GM21423 (cell line): ENCODE results near the gene CRLF1.

Experiments used
- ATAC-seq: cut with Tn5 transposase; IDR thresholded peaks from one replicate; pipeline ENCODE4 v1.9.1; 2021; ENCODE audit warnings: mild to moderate bottlenecking, moderate library complexity; ENCODE audit not compliant: unreplicated experiment

CRLF1 gene

GRCh38 chr19:18559685-18560084, 46.9 kb downstream of the CRLF1 start:
- ATAC-seq, result no peak

GRCh38 chr19:18558604-18559003, 48.0 kb downstream of the CRLF1 start:
- ATAC-seq, result no peak

DNA sequence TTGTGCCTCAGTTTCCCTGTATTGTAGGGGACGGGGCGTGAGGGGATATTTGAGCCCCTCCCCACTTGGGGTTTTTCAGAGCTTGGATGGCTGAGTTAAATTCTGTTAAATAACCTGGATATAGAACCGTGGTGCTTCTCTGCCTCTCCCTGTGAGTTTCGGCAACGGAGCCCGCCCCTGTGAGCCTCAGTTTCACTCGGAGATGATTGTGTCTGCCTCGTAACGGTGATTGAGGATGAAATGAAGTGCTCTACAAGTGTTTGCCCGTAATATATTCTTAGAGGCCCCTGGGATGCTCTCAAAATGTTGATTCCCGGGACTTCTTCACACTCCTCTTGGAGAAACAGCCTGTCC, 48.4 kb downstream of the CRLF1 start:
- no peak for ATAC-seq

DNA sequence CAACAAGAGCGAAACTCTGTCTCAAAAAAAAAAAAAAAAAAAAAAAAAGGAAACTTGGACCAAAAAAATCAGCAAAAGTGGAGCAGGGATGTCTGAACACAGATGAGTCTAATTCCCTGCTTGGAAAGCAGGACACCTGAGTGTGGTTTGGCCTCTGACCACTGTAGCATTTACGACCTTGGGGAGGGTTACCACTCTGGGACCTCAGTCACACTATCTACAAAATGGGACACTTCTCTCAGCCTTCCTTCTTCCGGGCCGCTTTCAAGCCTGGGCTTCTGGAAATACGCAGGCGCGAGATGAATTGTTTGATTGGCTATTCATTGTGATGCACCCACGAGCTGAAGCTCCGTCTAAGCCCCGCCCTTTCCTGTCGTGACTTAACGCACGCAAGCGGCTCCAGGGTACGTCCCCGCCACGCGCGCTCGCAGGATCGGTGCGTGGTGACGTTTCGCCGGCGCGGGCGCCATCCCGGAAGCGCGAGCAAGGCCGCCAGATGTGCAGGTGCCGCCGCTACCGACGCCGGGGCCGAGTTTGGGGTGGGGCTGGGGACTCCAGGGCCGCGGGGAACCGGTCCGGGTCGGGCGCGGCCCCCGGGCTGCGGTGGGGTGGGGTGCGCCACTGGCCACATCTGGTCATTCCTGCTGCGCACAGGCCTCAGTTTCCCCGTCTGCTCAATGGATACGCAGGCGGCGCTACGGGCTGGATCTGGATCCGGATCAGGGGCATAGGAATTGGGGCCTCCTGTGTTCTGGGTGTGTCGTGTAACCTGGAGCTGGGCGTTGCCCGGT, 49.0 kb downstream of the CRLF1 start, which contains the start of gene KXD1:
Gene KXD1, plus strand, starts transcription at position 460 of the 791 bp plus-strand sequence. CDS start 4,187 bp downstream, outside the sequence.
- peak; percentile 97 for ATAC-seq

GRCh38 chr19:18551631-18552030, 55.0 kb downstream of the CRLF1 start:
- ATAC-seq, result no peak

- peak; percentile 59 for ATAC-seq
These were observed 62.7 kb downstream of the CRLF1 start for GRCh38 chr19:18543814-18544475.
